GM12892 (cell line): ENCODE measurements around the gene HDAC6.

Experiments
- POLR2A ChIP-seq: IDR thresholded peaks from 2 replicates; pipeline ENCODE4 v1.6.1; 2011; ENCODE audit warnings: low read depth, low read length, control low read depth
- TAF1 ChIP-seq: IDR thresholded peaks from 2 replicates; pipeline ENCODE4 v1.6.1; 2011; ENCODE audit warnings: low read depth, mild to moderate bottlenecking, control low read depth, low read length, borderline replicate concordance

DNA sequence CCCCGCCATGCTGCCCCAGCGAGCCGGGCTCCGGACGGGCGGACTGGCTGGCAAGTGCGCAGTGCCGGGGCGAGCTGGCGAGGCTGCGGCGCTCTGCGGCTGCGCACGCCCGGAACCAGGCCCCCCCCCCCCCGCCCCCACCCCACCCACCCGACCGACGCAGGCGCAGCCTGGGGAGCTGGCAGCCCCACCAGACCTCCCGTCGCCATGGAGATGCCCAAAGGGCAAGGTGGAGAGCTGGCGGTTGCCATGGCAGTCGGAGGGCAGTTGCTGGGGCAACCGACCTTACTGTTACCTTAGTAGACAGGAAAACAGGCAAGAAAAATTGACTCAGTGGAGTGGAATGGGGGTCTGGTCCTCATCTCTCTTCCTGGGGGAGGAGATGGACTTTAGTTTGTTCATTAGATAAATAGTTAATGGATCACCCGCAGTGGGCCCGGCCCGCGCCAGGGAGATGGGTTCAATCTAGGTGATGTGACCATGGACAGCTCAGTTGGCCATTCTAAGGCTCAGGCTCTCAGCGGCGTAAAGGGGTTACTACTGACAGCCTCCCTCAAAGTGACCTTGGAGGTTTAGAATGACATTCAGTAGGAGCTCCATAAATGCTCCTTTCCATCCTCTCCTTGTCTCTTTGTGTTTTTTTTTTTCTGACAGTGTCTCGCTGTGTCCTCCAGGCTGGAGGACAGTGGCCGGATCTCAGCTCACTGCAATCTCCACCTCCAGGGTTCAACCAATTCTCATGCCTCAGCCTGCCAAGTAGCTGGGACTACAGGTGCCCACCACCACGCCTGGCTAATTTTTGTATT, 33.9 kb downstream of the HDAC6 start, which contains the start of gene PCSK1N:
- TF ChIP-seq POLR2A, result no peak
- no peak for TF ChIP-seq TAF1
